Measurements from ENCODE around the gene ERAS.

Gene ERAS

DNA sequence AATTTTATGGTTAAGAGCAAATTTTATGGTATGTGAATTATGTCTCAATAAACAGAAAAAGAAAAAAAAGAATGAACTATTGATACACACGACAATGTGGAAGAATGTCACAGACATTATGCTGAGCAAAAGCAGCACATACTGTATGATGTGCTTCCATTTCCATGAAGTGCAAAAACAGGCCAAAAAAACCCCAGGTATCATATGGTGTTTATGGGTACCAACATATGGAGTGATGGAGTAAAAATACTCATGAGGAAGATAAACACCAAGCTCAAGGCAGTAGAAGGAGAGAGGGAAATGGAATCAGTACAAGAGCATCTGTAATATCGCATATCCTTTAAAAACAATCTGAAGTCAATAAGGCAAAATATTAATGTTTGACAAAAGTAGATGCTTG lies 44.1 kb upstream of the ERAS start:
- H3K27ac ChIP-seq (replicated peaks; ENCODE audit: low read length) = no peak overlapping the region
- H3K9me3 ChIP-seq (replicated peaks in 1 of 2; ENCODE audit: control insufficient read depth in 2 of 2, insufficient read depth in 1 of 2, low read depth in 1 of 2, low read length in 2 of 2) = no peaks in the 10 kb centered on the region
- no peaks in the 10 kb centered on the region for H3K79me1 ChIP-seq (ENCODE audit: low read depth, low read length)
- H3K23ac ChIP-seq (ENCODE audit: low read depth, low read length, poor library complexity) = no peak overlapping the region
- WGBS, 2 donors (ENCODE audit: extremely low coverage in 2 of 2, insufficient read length in 2 of 2, insufficient replicate concordance in 1 of 2) = no CpG with 5 or more reads among the region's 2 CpGs
- H4K8ac ChIP-seq (ENCODE audit: low read depth, low read length) = no peak overlapping the region
- no peak overlapping the region for H2BK120ac ChIP-seq (ENCODE audit: low read depth, low read length)
- H3K4me1 ChIP-seq (ENCODE audit: control insufficient read depth in 2 of 2, insufficient read depth in 1 of 2, low read depth in 1 of 2, low read length in 2 of 2) = no peaks in the 10 kb centered on the region
- no peak overlapping the region for H3K14ac ChIP-seq (ENCODE audit: low read length)
- H3K36me3 ChIP-seq (replicated peaks in 1 of 2; ENCODE audit: control insufficient read depth in 2 of 2, insufficient read depth in 2 of 2, low read length in 2 of 2) = no peaks in the 10 kb centered on the region
- H2BK15ac ChIP-seq (ENCODE audit: low read length) = no peak overlapping the region
- no peak overlapping the region for H4K91ac ChIP-seq (ENCODE audit: low read depth, low read length, poor library complexity)
- DNase-seq (ENCODE audit: low spot score) = no peak
- no peak overlapping the region for H2BK5ac ChIP-seq (ENCODE audit: low read length)
- no peak overlapping the region for H3K9ac ChIP-seq (ENCODE audit: low read depth, low read length, poor library complexity)
- no peak overlapping the region for H3K18ac ChIP-seq (ENCODE audit: low read length)
- H3K4me2 ChIP-seq (ENCODE audit: insufficient read depth, low read length, poor library complexity, severe bottlenecking) = no peak overlapping the region
- H3K4ac ChIP-seq (ENCODE audit: low read length) = no peak overlapping the region
- peaks cover 0 to 8% (median 0%) of the 10 kb centered on the region in 3 experiments for H3K27me3 ChIP-seq (ENCODE audit: control insufficient read depth in 3 of 3, insufficient read depth in 3 of 3, low read depth in 1 of 3, low read length in 3 of 3)
- no peak overlapping the region for H2AFZ ChIP-seq (ENCODE audit: low read length)
- H2AK5ac ChIP-seq (ENCODE audit: low read depth, low read length) = no peak overlapping the region
- H3K4me3 ChIP-seq (ENCODE audit: low read length in 2 of 2) = no peak overlapping the region
- H2BK12ac ChIP-seq (ENCODE audit: low read length) = no peak overlapping the region

DNA sequence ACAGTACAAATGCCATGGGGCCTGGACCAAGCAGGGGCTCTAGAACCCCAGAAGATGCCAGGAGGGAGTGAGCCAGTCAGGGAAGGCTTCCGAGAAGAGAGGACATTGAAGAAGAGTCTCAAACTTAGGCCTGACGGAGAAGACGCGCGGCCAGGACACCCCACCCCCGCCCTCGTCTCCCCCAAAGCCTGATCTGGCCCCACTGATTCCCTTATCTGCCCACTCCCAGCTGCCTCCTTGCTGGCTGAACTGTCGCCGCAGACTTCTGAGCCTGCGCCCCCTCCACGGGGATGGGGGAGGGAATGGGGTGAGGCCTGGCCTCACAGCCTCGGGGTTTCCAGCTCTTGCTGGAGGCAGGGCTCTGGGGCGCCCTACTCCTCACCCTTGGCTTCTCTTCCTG lies 43.5 kb upstream of the ERAS start:
- Histone ChIP-seq H3K27ac (replicated peaks; ENCODE audit: low read length) (no peak overlapping the region), H3K27me3 (ENCODE audit: control insufficient read depth in 3 of 3, insufficient read depth in 3 of 3, low read depth in 1 of 3, low read length in 3 of 3) (peaks cover 0 to 11% (median 0%) of the 10 kb centered on the region in 3 experiments), H3K79me1 (ENCODE audit: low read depth, low read length) (no peaks in the 10 kb centered on the region), H3K9ac (ENCODE audit: low read depth, low read length, poor library complexity) (no peak overlapping the region), H2AK5ac (ENCODE audit: low read depth, low read length) (no peak overlapping the region), H4K91ac (ENCODE audit: low read depth, low read length, poor library complexity) (no peak overlapping the region), H3K4ac (ENCODE audit: low read length) (no peak overlapping the region), H2BK120ac (ENCODE audit: low read depth, low read length) (no peak overlapping the region), H3K18ac (ENCODE audit: low read length) (no peak overlapping the region), H3K4me3 (ENCODE audit: low read length in 2 of 2) (no peak overlapping the region), H3K36me3 (replicated peaks in 1 of 2; ENCODE audit: control insufficient read depth in 2 of 2, insufficient read depth in 2 of 2, low read length in 2 of 2) (no peaks in the 10 kb centered on the region), H3K4me2 (ENCODE audit: insufficient read depth, low read length, poor library complexity, severe bottlenecking) (no peak overlapping the region), H3K4me1 (ENCODE audit: control insufficient read depth in 2 of 2, insufficient read depth in 1 of 2, low read depth in 1 of 2, low read length in 2 of 2) (no peaks in the 10 kb centered on the region), H2BK12ac (ENCODE audit: low read length) (no peak overlapping the region), H3K14ac (ENCODE audit: low read length) (no peak overlapping the region), H2BK5ac (ENCODE audit: low read length) (no peak overlapping the region), H3K23ac (ENCODE audit: low read depth, low read length, poor library complexity) (no peak overlapping the region), H3K9me3 (replicated peaks in 1 of 2; ENCODE audit: control insufficient read depth in 2 of 2, insufficient read depth in 1 of 2, low read depth in 1 of 2, low read length in 2 of 2) (no peaks in the 10 kb centered on the region), H4K8ac (ENCODE audit: low read depth, low read length) (no peak overlapping the region), H2AFZ (ENCODE audit: low read length) (no peak overlapping the region), H2BK15ac (ENCODE audit: low read length) (no peak overlapping the region)
- no peak for DNase-seq (ENCODE audit: low spot score)
- no CpG with 5 or more reads among the region's 13 CpGs for WGBS, 2 donors (ENCODE audit: extremely low coverage in 2 of 2, insufficient read length in 2 of 2, insufficient replicate concordance in 1 of 2)

DNA sequence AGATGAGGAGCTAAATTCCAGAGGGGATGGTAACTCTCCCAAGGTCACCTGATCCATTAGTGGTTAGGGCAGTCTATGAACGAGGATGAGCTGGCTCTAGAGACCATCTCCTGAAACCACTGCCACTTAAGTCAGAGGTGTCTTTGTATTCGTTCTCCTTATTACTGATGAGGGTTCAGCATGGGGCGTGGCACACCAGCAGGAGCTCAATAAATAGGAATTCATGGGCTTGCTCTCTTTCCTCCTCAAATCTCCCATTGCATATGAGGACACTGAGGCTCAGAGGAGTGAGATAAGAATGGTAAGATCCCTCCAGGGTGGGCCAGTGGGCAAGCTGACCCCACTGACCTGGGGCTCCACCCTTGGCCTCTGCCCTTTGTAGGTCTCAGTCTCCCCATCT lies 41.6 kb upstream of the ERAS start:
- H3K9me3 ChIP-seq (replicated peaks in 1 of 2; ENCODE audit: control insufficient read depth in 2 of 2, insufficient read depth in 1 of 2, low read depth in 1 of 2, low read length in 2 of 2) = no peaks in the 10 kb centered on the region

GRCh38 chrX:48785186-48785539 lies 41.1 kb upstream of the ERAS start:
- Histone ChIP-seq H3K4ac (ENCODE audit: low read length) (no peak overlapping the region), H3K14ac (ENCODE audit: low read length) (no peak overlapping the region), H3K18ac (ENCODE audit: low read length) (no peak overlapping the region), H3K36me3 (replicated peaks in 1 of 2; ENCODE audit: control insufficient read depth in 2 of 2, insufficient read depth in 2 of 2, low read length in 2 of 2) (no peaks in the 10 kb centered on the region), H4K91ac (ENCODE audit: low read depth, low read length, poor library complexity) (no peak overlapping the region), H2BK120ac (ENCODE audit: low read depth, low read length) (no peak overlapping the region), H2AK5ac (ENCODE audit: low read depth, low read length) (no peak overlapping the region), H3K4me1 (ENCODE audit: control insufficient read depth in 2 of 2, insufficient read depth in 1 of 2, low read depth in 1 of 2, low read length in 2 of 2) (no peaks in the 10 kb centered on the region), H2BK5ac (ENCODE audit: low read length) (no peak overlapping the region), H2BK12ac (ENCODE audit: low read length) (no peak overlapping the region), H3K23ac (ENCODE audit: low read depth, low read length, poor library complexity) (no peak overlapping the region), H2BK15ac (ENCODE audit: low read length) (no peak overlapping the region), H3K9ac (ENCODE audit: low read depth, low read length, poor library complexity) (no peak overlapping the region), H3K27ac (replicated peaks; ENCODE audit: low read length) (no peak overlapping the region), H3K79me1 (ENCODE audit: low read depth, low read length) (no peaks in the 10 kb centered on the region), H3K9me3 (replicated peaks in 1 of 2; ENCODE audit: control insufficient read depth in 2 of 2, insufficient read depth in 1 of 2, low read depth in 1 of 2, low read length in 2 of 2) (no peaks in the 10 kb centered on the region), H3K4me2 (ENCODE audit: insufficient read depth, low read length, poor library complexity, severe bottlenecking) (no peak overlapping the region), H4K8ac (ENCODE audit: low read depth, low read length) (peak overlapping the region; percentile 6), H3K4me3 (ENCODE audit: low read length in 2 of 2) (no peak overlapping the region), H3K27me3 (ENCODE audit: control insufficient read depth in 3 of 3, insufficient read depth in 3 of 3, low read depth in 1 of 3, low read length in 3 of 3) (peaks cover 0 to 15% (median 0%) of the 10 kb centered on the region in 3 experiments), H2AFZ (ENCODE audit: low read length) (no peak overlapping the region)
- DNase-seq (ENCODE audit: low spot score) = no peak
- no CpG with 5 or more reads among the region's 1 CpG for WGBS, 2 donors (ENCODE audit: extremely low coverage in 2 of 2, insufficient read length in 2 of 2, insufficient replicate concordance in 1 of 2)

More for the DNA sequence above, 41.6 kb upstream of the ERAS start:
- Histone ChIP-seq H2AK5ac (ENCODE audit: low read depth, low read length) (no peak overlapping the region), H3K27me3 (ENCODE audit: control insufficient read depth in 3 of 3, insufficient read depth in 3 of 3, low read depth in 1 of 3, low read length in 3 of 3) (peaks cover 0 to 15% (median 0%) of the 10 kb centered on the region in 3 experiments), H3K36me3 (replicated peaks in 1 of 2; ENCODE audit: control insufficient read depth in 2 of 2, insufficient read depth in 2 of 2, low read length in 2 of 2) (no peaks in the 10 kb centered on the region), H2AFZ (ENCODE audit: low read length) (no peak overlapping the region), H3K4ac (ENCODE audit: low read length) (no peak overlapping the region), H3K4me3 (ENCODE audit: low read length in 2 of 2) (no peak overlapping the region), H2BK120ac (ENCODE audit: low read depth, low read length) (no peak overlapping the region), H3K4me2 (ENCODE audit: insufficient read depth, low read length, poor library complexity, severe bottlenecking) (no peak overlapping the region), H2BK5ac (ENCODE audit: low read length) (no peak overlapping the region), H2BK15ac (ENCODE audit: low read length) (no peak overlapping the region), H4K8ac (ENCODE audit: low read depth, low read length) (no peak overlapping the region), H3K79me1 (ENCODE audit: low read depth, low read length) (no peaks in the 10 kb centered on the region), H2BK12ac (ENCODE audit: low read length) (no peak overlapping the region), H3K23ac (ENCODE audit: low read depth, low read length, poor library complexity) (no peak overlapping the region), H3K27ac (replicated peaks; ENCODE audit: low read length) (no peak overlapping the region), H4K91ac (ENCODE audit: low read depth, low read length, poor library complexity) (no peak overlapping the region), H3K14ac (ENCODE audit: low read length) (no peak overlapping the region), H3K9ac (ENCODE audit: low read depth, low read length, poor library complexity) (no peak overlapping the region), H3K18ac (ENCODE audit: low read length) (no peak overlapping the region), H3K4me1 (ENCODE audit: control insufficient read depth in 2 of 2, insufficient read depth in 1 of 2, low read depth in 1 of 2, low read length in 2 of 2) (no peaks in the 10 kb centered on the region)
- DNase-seq (ENCODE audit: low spot score) = no peak
- no CpG with 5 or more reads among the region's 3 CpGs for WGBS, 2 donors (ENCODE audit: extremely low coverage in 2 of 2, insufficient read length in 2 of 2, insufficient replicate concordance in 1 of 2)
